Esophagus squamous epithelium (tissue), 4 donors: Measurements from ENCODE around the gene ZFAND5.

Experiments
- POLR2A ChIP-seq, 4 donors: fragments of 450-650 bp; IDR thresholded peaks; one replicate each; pipeline ENCODE4 v1.6.1; 2017; ENCODE audit warnings: antibody characterized with exemption in 4 of 4, mild to moderate bottlenecking in 4 of 4, moderate library complexity in 3 of 4
- TF ChIP-seq, protein P1 (sequence below), 6 experiments: fragments of 450-650 bp in 4 of 6; fragments of 200-600 bp in 2 of 6; sonication (generic) in 2 of 6; IDR thresholded peaks; one replicate each; pipeline ENCODE4 v1.5.1; 2016 to 2019; ENCODE audit warnings: antibody characterized with exemption in 6 of 6, mild to moderate bottlenecking in 4 of 6, moderate library complexity in 4 of 6

DNA sequence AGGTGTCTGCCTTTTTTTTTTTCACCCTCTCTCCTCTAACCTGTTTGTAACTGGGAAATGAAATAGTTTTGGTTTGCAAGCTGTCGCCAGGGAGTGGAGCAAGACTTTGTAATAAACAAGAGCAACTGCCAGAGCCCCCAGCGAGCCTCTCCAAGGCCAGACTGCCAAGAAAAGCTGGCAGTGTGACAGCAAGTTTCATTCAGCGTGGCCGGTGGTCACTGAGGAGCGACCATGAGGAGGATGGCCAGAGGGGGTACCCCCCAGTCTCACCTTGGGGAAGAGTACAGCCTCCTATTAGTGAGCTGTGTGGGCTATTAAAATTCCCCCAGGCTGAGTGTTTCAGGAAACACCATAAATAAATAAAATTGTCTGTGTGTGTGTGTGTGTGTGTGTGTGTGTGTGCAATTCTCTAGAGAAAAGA, 49.9 kb downstream of the ZFAND5 start:
- TF ChIP-seq, protein P1, sequence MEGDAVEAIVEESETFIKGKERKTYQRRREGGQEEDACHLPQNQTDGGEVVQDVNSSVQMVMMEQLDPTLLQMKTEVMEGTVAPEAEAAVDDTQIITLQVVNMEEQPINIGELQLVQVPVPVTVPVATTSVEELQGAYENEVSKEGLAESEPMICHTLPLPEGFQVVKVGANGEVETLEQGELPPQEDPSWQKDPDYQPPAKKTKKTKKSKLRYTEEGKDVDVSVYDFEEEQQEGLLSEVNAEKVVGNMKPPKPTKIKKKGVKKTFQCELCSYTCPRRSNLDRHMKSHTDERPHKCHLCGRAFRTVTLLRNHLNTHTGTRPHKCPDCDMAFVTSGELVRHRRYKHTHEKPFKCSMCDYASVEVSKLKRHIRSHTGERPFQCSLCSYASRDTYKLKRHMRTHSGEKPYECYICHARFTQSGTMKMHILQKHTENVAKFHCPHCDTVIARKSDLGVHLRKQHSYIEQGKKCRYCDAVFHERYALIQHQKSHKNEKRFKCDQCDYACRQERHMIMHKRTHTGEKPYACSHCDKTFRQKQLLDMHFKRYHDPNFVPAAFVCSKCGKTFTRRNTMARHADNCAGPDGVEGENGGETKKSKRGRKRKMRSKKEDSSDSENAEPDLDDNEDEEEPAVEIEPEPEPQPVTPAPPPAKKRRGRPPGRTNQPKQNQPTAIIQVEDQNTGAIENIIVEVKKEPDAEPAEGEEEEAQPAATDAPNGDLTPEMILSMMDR (IDR thresholded peaks at IDR 0.05) = no peak
- no peak for TF ChIP-seq POLR2A (IDR thresholded peaks at IDR 0.05)
